Right ventricle myocardium inferior (tissue), 1 donor: Measurements from ENCODE around the gene HOXA4. TPM values are rescaled to one million over a fixed set of nuclear protein-coding genes. Genes with fewer than 3 reads are reported as not detected.

Experiments used
- ATAC-seq: fragments of 200-7000 bp; cut with Tn5 transposase; one replicate; pipeline ENCODE4 v1.9.1; 2020; ENCODE audit warnings: mild to moderate bottlenecking, moderate library complexity
- DNase-seq: peaks from one replicate; pipeline ENCODE4 v3.0.0; 2021; ENCODE audit errors: missing footprints
- intact Hi-C: fragments of 100-400 bp; cut with DNase I; formaldehyde crosslinking; loops from one replicate; pipeline ENCODE4 v1.11.0; 2022
- long read RNA-seq: library from polyadenylated mRNA; unstranded; transcript quantifications from one replicate; pipeline ENCODE4 v2.0.0, GENCODE V29; 2021
- total RNA-seq: library from RNA; stranded (reverse); fragmentation: NEBNext Ultra II Directional; extraction: Animal tissue kit (Norgen Biotek cat#: 25700); gene quantifications from one replicate; pipeline ENCODE4 v1.2.1, GENCODE V29; 2021
- donor health status: DM: no; HTN: yes; CAD: no; lungs with severe emphysema.

The HOXA4 gene
- 0.14 TPM for total RNA-seq
- long read RNA-seq = 0 reads

- ATAC-seq = peak; percentile 80
Observed at GRCh38 chr7:27130540-27131389, at the start of gene HOXA4. HOXA4 (minus strand) TSS chr7:27130757; CDS start chr7:27130733, 24 bp downstream.

GRCh38 chr7:27179503-27180430, 49.2 kb upstream of the HOXA4 start:
- DNase-seq (peak; percentile 86), ATAC-seq (peak; percentile 42)
- intact Hi-C loops = no loop called here

More at GRCh38 chr7:27130540-27131389, at the start of gene HOXA4:
- intact Hi-C loops = no loop called here
- peak; percentile 94 for DNase-seq

- ATAC-seq (no peak), DNase-seq (no peak)
- intact Hi-C loops = no loop called here
Observed at GRCh38 chr7:27179030-27179429, 48.5 kb upstream of the HOXA4 start.

- no peak for ATAC-seq
Observed at GRCh38 chr7:27178366-27178765, 47.8 kb upstream of the HOXA4 start.

GRCh38 chr7:27177795-27178320, 47.3 kb upstream of the HOXA4 start:
- ATAC-seq = no peak
- intact Hi-C loops = no loop called here
- DNase-seq = no peak

More at GRCh38 chr7:27178366-27178765, 47.8 kb upstream of the HOXA4 start:
- DNase-seq = no peak
- intact Hi-C loops = no loop called here

GRCh38 chr7:27176962-27177794, 46.6 kb upstream of the HOXA4 start:
- ATAC-seq (no peak), DNase-seq (peak; percentile 17)
- intact Hi-C loops = no loop called here

GRCh38 chr7:27176524-27176845, 45.9 kb upstream of the HOXA4 start:
- DNase-seq = no peak
- ATAC-seq = no peak

GRCh38 chr7:27175626-27176523, 45.3 kb upstream of the HOXA4 start:
- peak; percentile 65 for DNase-seq
- intact Hi-C loops = no loop called here
- ATAC-seq = no peak

More at GRCh38 chr7:27176524-27176845, 45.9 kb upstream of the HOXA4 start:
- intact Hi-C loops = no loop called here

GRCh38 chr7:27174874-27175625, 44.5 kb upstream of the HOXA4 start:
- ATAC-seq (no peak), DNase-seq (peak; percentile 0)
- intact Hi-C loops = no loop called here

GRCh38 chr7:27173956-27174873, 43.7 kb upstream of the HOXA4 start, which contains the start of gene HOXA10:
HOXA10 (minus strand) TSS chr7:27174320; CDS start chr7:27174306, 14 bp downstream.
- DNase-seq = peak; percentile 54
- ATAC-seq = no peak
- intact Hi-C loops = no loop called here

GRCh38 chr7:27173511-27173955, 43.0 kb upstream of the HOXA4 start:
- peak; percentile 82 for DNase-seq

GRCh38 chr7:27172823-27173510, 42.4 kb upstream of the HOXA4 start:
- intact Hi-C loops = no loop called here
- peak; percentile 15 for ATAC-seq

More at GRCh38 chr7:27173511-27173955, 43.0 kb upstream of the HOXA4 start:
- peak; percentile 22 for ATAC-seq
- intact Hi-C loops = no loop called here

GRCh38 chr7:27172315-27172774, 41.8 kb upstream of the HOXA4 start:
- DNase-seq (peak; percentile 40), ATAC-seq (no peak)
- intact Hi-C loops = no loop called here

More at GRCh38 chr7:27172823-27173510, 42.4 kb upstream of the HOXA4 start:
- DNase-seq = peak; percentile 49

GRCh38 chr7:27171637-27172314, 41.2 kb upstream of the HOXA4 start:
- intact Hi-C loops = no loop called here
- ATAC-seq = no peak

More at GRCh38 chr7:27171637-27172314, 41.2 kb upstream of the HOXA4 start:
- DNase-seq = peak; percentile 39
